Activated CD8-positive, alpha-beta memory T cell treated with anti-CD3 and anti-CD28 coated beads, Interleukin-2, amount 50 U/mL, for 24 hours (primary cell): ENCODE measurements around the gene ITIH2.
"Not testable (repeated sequence)": the region's sequence is repeated elsewhere in the genome, so short reads cannot be mapped to it uniquely, and the experiment has no call there.

Source experiments
- DNase-seq: peaks from one replicate; pipeline ENCODE4 v3.0.0-alpha.2; 2020; ENCODE audit errors: extremely low read depth

Gene ITIH2

GRCh38 chr10:7697426-7697825, 5.7 kb upstream of the ITIH2 start:
- no peak for DNase-seq

GRCh38 chr10:7700577-7701125, 2.5 kb upstream of the ITIH2 start:
- DNase-seq: no peak

- no peak for DNase-seq
These were observed 1.9 kb upstream of the ITIH2 start for GRCh38 chr10:7701158-7701742.

GRCh38 chr10:7702288-7702812, 766 bp upstream of the ITIH2 start:
- no peak for DNase-seq

GRCh38 chr10:7704071-7705016, 1.2 kb downstream of the ITIH2 start:
- no peak for DNase-seq

GRCh38 chr10:7705341-7705740, 2.2 kb downstream of the ITIH2 start:
- no peak for DNase-seq

GRCh38 chr10:7706534-7707073, 3.5 kb downstream of the ITIH2 start:
- no peak for DNase-seq

GRCh38 chr10:7707102-7707501, 4.0 kb downstream of the ITIH2 start:
- no peak for DNase-seq

GRCh38 chr10:7707858-7708622, 4.9 kb downstream of the ITIH2 start:
- DNase-seq: no peak

- no peak for DNase-seq
These were observed 5.7 kb downstream of the ITIH2 start for GRCh38 chr10:7708832-7709231.

GRCh38 chr10:7710446-7710845, 7.3 kb downstream of the ITIH2 start:
- DNase-seq: no peak

- not testable (repeated sequence) for DNase-seq
These were observed 8.0 kb downstream of the ITIH2 start for GRCh38 chr10:7711075-7711474.

- DNase-seq: no peak
These were observed 12.4 kb downstream of the ITIH2 start for GRCh38 chr10:7715515-7715914.

- no peak for DNase-seq
These were observed 14.7 kb downstream of the ITIH2 start for GRCh38 chr10:7717767-7718166.

- no peak for DNase-seq
These were observed 15.6 kb downstream of the ITIH2 start for GRCh38 chr10:7718685-7719084.

GRCh38 chr10:7720478-7720877, 17.4 kb downstream of the ITIH2 start:
- DNase-seq: no peak

- no peak for DNase-seq
These were observed 19.9 kb downstream of the ITIH2 start for GRCh38 chr10:7722927-7723529.

GRCh38 chr10:7734821-7735220, 31.7 kb downstream of the ITIH2 start:
- no peak for DNase-seq

- DNase-seq: no peak
These were observed 35.7 kb downstream of the ITIH2 start for GRCh38 chr10:7738536-7739407.

GRCh38 chr10:7744307-7744706, 41.2 kb downstream of the ITIH2 start:
- no peak for DNase-seq
